Panc1 (cell line): ENCODE results near the gene DOCK1. TPM values are rescaled to one million over a fixed set of nuclear protein-coding genes. Genes with fewer than 3 reads are reported as not detected.
A peak's percentile ranks its signal among the peaks of the same experiment; 100 is the strongest.

Experiments
- ATAC-seq: fragments of 200-7000 bp; cut with Tn5 transposase; 2 replicates; pipeline ENCODE4 v1.9.1; 2020; ENCODE audit warnings: mild to moderate bottlenecking, moderate library complexity
- Bru-seq: library from RNA; stranded (reverse); fragments of 400-500 nt; gene quantifications from one replicate; lab custom pipeline; 2021; lab: Mats Ljungman, UMichigan
- BruChase-seq, 2 experiments: library from RNA; stranded (reverse); fragments of 400-500 nt; gene quantifications; one replicate each; lab custom pipeline; 2021; lab: Mats Ljungman, UMichigan
- BruUV-seq: library from RNA; stranded (reverse); fragments of 400-500 nt; replicated peaks from 2 replicates; lab custom pipeline; 2021; lab: Mats Ljungman, UMichigan
- CTCF ChIA-PET: fragments of 300-600 bp; sonication (Branson Sonifier 250); formaldehyde crosslinking; loops from one replicate; lab custom pipeline; 2022; ENCODE audit warnings: antibody characterized with exemption; lab: Charles Lee
- POLR2A ChIA-PET: fragments of 300-600 bp; sonication (Branson Sonifier 250); formaldehyde crosslinking; loops from one replicate; lab custom pipeline; 2022; ENCODE audit warnings: antibody characterized with exemption; lab: Charles Lee
- DNase-seq: peaks from one replicate; pipeline ENCODE4 v3.0.0-alpha.2; 2010; ENCODE audit warnings: low read depth, low spot score
- H3K27ac ChIP-seq: 2 replicates; pipeline ENCODE4 v1.5.1; 2011; ENCODE audit warnings: mild to moderate bottlenecking, low read length, inconsistent platforms
- H3K27me3 ChIP-seq: fragments of 200-500 bp; sonication (Bioruptor generic); 2 replicates; pipeline ENCODE4 v1.6.0; 2014; ENCODE audit warnings: low read length, inconsistent platforms; ENCODE audit not compliant: control insufficient read depth, insufficient read depth
- H3K36me3 ChIP-seq: fragments of 200-500 bp; sonication (Bioruptor generic); 2 replicates; pipeline ENCODE4 v1.5.1; 2014; ENCODE audit warnings: inconsistent platforms, mild to moderate bottlenecking, low read length, moderate library complexity; ENCODE audit not compliant: control insufficient read depth, insufficient read depth
- H3K4me1 ChIP-seq: 2 replicates; pipeline ENCODE4 v1.5.1; 2011; ENCODE audit warnings: inconsistent platforms, mild to moderate bottlenecking, low read length, moderate library complexity; ENCODE audit not compliant: control insufficient read depth, insufficient read depth
- H3K4me3 ChIP-seq, 2 experiments: 2 replicates each; pipeline ENCODE4 v1.5.1; 2011 to 2012; ENCODE audit warnings: low read depth in 2 of 2, low read length in 2 of 2, mild to moderate bottlenecking in 2 of 2, inconsistent platforms in 1 of 2, moderate library complexity in 1 of 2
- H3K9me3 ChIP-seq: fragments of 200-500 bp; sonication (Bioruptor generic); 2 replicates; pipeline ENCODE4 v1.5.1; 2014; ENCODE audit warnings: low read depth, mild to moderate bottlenecking, inconsistent platforms, low read length, moderate library complexity; ENCODE audit not compliant: control insufficient read depth, insufficient read depth
- POLR2AphosphoS5 ChIP-seq: IDR thresholded peaks from 2 replicates; pipeline ENCODE4 v1.6.1; 2012; ENCODE audit warnings: mild to moderate bottlenecking, low read depth, low read length, moderate library complexity
- SIN3A ChIP-seq: IDR thresholded peaks from 2 replicates; pipeline ENCODE4 v1.6.1; 2012; ENCODE audit warnings: low read depth, mild to moderate bottlenecking, low read length, moderate library complexity, borderline replicate concordance; ENCODE audit not compliant: insufficient read depth
- TCF7L2 ChIP-seq: IDR thresholded peaks from 2 replicates; pipeline ENCODE4 v1.6.1; 2011; ENCODE audit warnings: mild to moderate bottlenecking, low read depth, low read length, inconsistent platforms
- in situ Hi-C: cut with HindIII; loops from 2 replicates; pipeline ENCODE4 v1.10.0; 2016; ENCODE audit warnings: low sequenced_read_pairs, low pct_unique_long_range_greater_than_20kb
- intact Hi-C: fragments of 100-400 bp; cut with micrococcal nuclease; formaldehyde crosslinking; loops from one replicate; pipeline ENCODE4 v1.10.0; 2022; ENCODE audit not compliant: unreplicated experiment
- long read RNA-seq: library from polyadenylated mRNA; unstranded; transcript quantifications from one replicate; pipeline ENCODE4 v2.0.0, GENCODE V29; 2021; ENCODE audit not compliant: unreplicated experiment
- polyA plus RNA-seq: library from polyadenylated mRNA; unstranded; fragments of >200 nt; gene quantifications from one replicate; pipeline ENCODE4 v1.2.1, GENCODE V29; 2012; ENCODE audit warnings: missing spikeins; ENCODE audit not compliant: insufficient read length
- total RNA-seq: library from RNA; stranded (reverse); gene quantifications from one replicate; pipeline ENCODE4 v1.2.1, GENCODE V29; 2021; ENCODE audit not compliant: unreplicated experiment
- TF ChIP-seq, protein P1 (sequence below): fragments of 450-650 bp; IDR thresholded peaks from 2 replicates; pipeline ENCODE4 v1.5.1; 2017; ENCODE audit warnings: mild to moderate bottlenecking
- TF ChIP-seq, protein P2 (sequence below), 2 experiments: IDR thresholded peaks; 2 replicates each; pipeline ENCODE4 v1.6.1; 2011 to 2012; ENCODE audit warnings: low read depth in 2 of 2, control low read depth in 1 of 2, low read length in 1 of 2, mild to moderate bottlenecking in 1 of 2, moderate library complexity in 1 of 2; ENCODE audit not compliant: insufficient read depth in 1 of 2

Gene DOCK1
- total RNA-seq (67.6 TPM), Bru-seq, nascent RNA (percentile 86 among the genes with signal in this experiment), BruChase-seq, experiment 1, labeled RNA remaining after a 2-hour chase (percentile 82 among the genes with signal in this experiment), BruChase-seq, experiment 2, labeled RNA remaining after a 6-hour chase (percentile 83 among the genes with signal in this experiment)
- polyA plus RNA-seq = 42.9 TPM
- long read RNA-seq, full-length matches to known transcripts = 9 of 107 reads
- long read RNA-seq, partial matches to known transcripts = 57 of 107 reads
- long read RNA-seq, other reads (novel, unspliced or antisense) = 41 of 107 reads

DNA sequence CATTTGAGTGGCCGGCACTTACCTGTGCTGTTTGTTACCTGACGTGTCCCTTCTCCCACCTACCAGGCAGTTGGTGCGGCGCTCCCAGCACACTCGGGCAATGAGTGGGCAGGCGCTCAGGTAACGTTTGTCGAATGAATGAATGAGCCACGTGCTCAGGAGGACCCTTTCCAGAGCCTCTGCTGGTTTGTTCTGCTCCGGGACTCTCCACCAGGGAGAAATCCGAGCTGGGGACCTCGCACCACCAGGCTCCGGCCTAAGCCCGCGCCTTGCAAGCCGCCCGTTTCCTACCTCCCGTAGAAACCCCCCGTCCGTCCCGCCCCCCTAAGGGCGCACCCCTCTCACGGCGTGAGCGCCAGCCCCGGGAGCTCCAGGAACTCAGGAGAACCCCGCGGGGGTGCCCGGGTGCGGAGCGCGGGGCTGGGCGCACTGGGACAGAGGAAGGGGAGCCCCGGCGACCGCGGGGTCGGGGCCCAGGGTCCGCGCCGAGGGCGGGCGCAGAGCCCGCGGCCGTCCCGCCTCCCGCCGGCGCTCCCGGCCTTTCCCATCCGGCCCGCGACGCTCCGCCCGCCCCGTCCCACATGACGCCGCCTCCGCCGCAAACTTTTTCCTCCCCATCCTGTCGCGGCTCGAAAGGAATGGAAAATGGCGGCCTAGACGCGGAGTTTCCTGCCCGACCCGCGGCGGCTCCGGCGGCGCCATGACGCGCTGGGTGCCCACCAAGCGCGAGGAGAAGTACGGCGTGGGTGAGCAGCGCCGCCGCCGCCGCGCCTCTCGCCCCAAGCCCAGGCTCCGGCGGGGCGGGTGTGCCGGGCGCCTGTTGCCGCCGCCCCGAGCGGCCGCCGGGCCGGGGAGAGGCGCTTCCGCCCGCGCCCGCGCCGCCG lies at the start of gene DOCK1:
Gene DOCK1 (plus strand): TSS at position 611 of the 884 bp plus-strand sequence. CDS start 90 bp downstream, at position 701.
- BruUV-seq = no TSS peak
- POLR2A ChIA-PET = interaction anchor here (0.6 kb wide), 1 partner anchor 711 kb away, joined by 12 read pairs; no protein-coding TSS in a partner anchor
- peaks cover 27% of the 10 kb centered on the region for H3K4me1 ChIP-seq
- CTCF ChIA-PET = no interaction called here
- H3K9me3 ChIP-seq = no peaks in the 10 kb centered on the region
- peak; percentile 48; the same call in 1 of the 2 replicates for TF ChIP-seq POLR2AphosphoS5
- TF ChIP-seq TCF7L2 = no peak
- DNase-seq (no peak), ATAC-seq (peak; percentile 95)
- H3K4me3 ChIP-seq = peak within 1 kb of the TSS; percentile 79 to 84
- peak within 1 kb of the TSS; percentile 83 for H3K27ac ChIP-seq
- intact Hi-C loops = no loop called here
- in situ Hi-C loops = no loop called here
- no peaks in the 10 kb centered on the region for H3K27me3 ChIP-seq
- H3K36me3 ChIP-seq = no peaks in the 10 kb centered on the region; the same call in 1 of the 2 replicates

DNA sequence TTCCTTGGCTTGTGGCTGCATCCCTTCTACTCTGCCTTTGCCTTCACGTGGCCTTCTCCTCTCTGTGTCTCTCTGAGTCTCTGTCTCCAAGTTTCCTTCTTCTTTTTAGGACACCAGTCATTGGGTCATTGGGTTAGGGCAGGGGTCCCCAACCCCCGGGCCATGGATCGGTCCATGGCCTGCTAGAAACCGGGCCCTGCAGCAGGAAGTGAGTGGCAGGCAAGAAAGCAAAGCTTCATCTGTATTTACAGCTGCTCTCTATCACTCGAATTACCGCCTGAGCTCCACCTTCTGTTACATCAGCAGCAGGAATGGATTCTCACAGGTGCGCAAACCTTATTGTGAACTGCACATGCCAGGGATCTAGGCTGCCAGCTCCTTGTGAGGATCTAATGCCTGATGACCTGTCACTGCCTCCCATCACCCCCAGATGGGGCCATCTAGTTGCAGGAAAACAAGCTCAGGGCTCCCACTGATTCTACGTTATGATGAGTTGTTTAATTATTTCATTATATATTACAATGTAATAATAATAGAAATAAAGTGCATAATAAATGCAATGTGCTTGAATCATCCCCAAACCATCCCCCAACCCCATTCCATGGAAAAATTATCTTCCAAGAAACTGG lies 47.9 kb upstream of the DOCK1 start:
- no TSS peak for BruUV-seq
- no peaks in the 10 kb centered on the region for H3K36me3 ChIP-seq
- H3K27me3 ChIP-seq = peaks cover 12% of the 10 kb centered on the region
- no peak overlapping the region for H3K27ac ChIP-seq
- in situ Hi-C loops (no loop called here), intact Hi-C loops (no loop called here)
- H3K9me3 ChIP-seq = peaks cover 3% of the 10 kb centered on the region; the same call in 1 of the 2 replicates
- no peak for DNase-seq
- ChIA-PET CTCF (no interaction called here), POLR2A (no interaction called here)
- no peaks in the 10 kb centered on the region for H3K4me1 ChIP-seq
- H3K4me3 ChIP-seq = no peak overlapping the region
- TF ChIP-seq, protein P1, sequence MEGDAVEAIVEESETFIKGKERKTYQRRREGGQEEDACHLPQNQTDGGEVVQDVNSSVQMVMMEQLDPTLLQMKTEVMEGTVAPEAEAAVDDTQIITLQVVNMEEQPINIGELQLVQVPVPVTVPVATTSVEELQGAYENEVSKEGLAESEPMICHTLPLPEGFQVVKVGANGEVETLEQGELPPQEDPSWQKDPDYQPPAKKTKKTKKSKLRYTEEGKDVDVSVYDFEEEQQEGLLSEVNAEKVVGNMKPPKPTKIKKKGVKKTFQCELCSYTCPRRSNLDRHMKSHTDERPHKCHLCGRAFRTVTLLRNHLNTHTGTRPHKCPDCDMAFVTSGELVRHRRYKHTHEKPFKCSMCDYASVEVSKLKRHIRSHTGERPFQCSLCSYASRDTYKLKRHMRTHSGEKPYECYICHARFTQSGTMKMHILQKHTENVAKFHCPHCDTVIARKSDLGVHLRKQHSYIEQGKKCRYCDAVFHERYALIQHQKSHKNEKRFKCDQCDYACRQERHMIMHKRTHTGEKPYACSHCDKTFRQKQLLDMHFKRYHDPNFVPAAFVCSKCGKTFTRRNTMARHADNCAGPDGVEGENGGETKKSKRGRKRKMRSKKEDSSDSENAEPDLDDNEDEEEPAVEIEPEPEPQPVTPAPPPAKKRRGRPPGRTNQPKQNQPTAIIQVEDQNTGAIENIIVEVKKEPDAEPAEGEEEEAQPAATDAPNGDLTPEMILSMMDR = no peak
- TF ChIP-seq SIN3A = no peak
- TF ChIP-seq TCF7L2 = no peak
- TF ChIP-seq, protein P2, sequence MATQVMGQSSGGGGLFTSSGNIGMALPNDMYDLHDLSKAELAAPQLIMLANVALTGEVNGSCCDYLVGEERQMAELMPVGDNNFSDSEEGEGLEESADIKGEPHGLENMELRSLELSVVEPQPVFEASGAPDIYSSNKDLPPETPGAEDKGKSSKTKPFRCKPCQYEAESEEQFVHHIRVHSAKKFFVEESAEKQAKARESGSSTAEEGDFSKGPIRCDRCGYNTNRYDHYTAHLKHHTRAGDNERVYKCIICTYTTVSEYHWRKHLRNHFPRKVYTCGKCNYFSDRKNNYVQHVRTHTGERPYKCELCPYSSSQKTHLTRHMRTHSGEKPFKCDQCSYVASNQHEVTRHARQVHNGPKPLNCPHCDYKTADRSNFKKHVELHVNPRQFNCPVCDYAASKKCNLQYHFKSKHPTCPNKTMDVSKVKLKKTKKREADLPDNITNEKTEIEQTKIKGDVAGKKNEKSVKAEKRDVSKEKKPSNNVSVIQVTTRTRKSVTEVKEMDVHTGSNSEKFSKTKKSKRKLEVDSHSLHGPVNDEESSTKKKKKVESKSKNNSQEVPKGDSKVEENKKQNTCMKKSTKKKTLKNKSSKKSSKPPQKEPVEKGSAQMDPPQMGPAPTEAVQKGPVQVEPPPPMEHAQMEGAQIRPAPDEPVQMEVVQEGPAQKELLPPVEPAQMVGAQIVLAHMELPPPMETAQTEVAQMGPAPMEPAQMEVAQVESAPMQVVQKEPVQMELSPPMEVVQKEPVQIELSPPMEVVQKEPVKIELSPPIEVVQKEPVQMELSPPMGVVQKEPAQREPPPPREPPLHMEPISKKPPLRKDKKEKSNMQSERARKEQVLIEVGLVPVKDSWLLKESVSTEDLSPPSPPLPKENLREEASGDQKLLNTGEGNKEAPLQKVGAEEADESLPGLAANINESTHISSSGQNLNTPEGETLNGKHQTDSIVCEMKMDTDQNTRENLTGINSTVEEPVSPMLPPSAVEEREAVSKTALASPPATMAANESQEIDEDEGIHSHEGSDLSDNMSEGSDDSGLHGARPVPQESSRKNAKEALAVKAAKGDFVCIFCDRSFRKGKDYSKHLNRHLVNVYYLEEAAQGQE (IDR thresholded peaks at IDR 0.05; ENCODE audit: insufficient read depth in 1 of 2, low read depth in 2 of 2, low read length in 1 of 2) = no peak
- TF ChIP-seq POLR2AphosphoS5 = no peak
- ATAC-seq = no peak
